K562 (cell line): ENCODE data around the gene DEFB124. TPM values are rescaled to one million over a fixed set of nuclear protein-coding genes. Genes with fewer than 3 reads are reported as not detected.
A peak's percentile ranks its signal among the peaks of the same experiment; 100 is the strongest.

Experiments
- ATAC-seq: fragments of 200-7000 bp; cut with Tn5 transposase; 3 replicates; pipeline ENCODE4 v1.9.1; 2020; ENCODE audit warnings: moderate library complexity
- BruUV-seq: library from RNA; stranded (reverse); fragments of 400-500 nt; replicated peaks from 2 replicates; lab custom pipeline; 2021; lab: Mats Ljungman, UMichigan
- CTCF ChIA-PET: fragments of 300-600 bp; formaldehyde crosslinking; extraction: SDS; loops from one replicate; lab custom pipeline; 2021; ENCODE audit warnings: low intra/inter-chr PET ratio; lab: Yijun Ruan, JAX
- POLR2A ChIA-PET: fragments of 300-600, 350-650 bp; sonication (Branson Sonifier 250); formaldehyde crosslinking; extraction: SDS; loops from one replicate; lab custom pipeline; 2021; ENCODE audit warnings: antibody characterized with exemption, inconsistent platforms; lab: Yijun Ruan, JAX
- DNase-seq, 4 experiments: peaks; one replicate each; pipeline versions ENCODE4 v3.0.0 to v3.0.0-alpha.2; 2011 to 2018; ENCODE audit warnings: low spot score in 3 of 4, mixed read lengths in 3 of 4; ENCODE audit errors: extremely low read depth in 1 of 4
- FAIRE-seq: peaks from 2 replicates; lab custom pipeline; 2011; peaks lifted over from hg19 to GRCh38; lab: Jason Lieb, UNC
- H2AFZ ChIP-seq: 2 replicates; pipeline ENCODE4 v1.6.0; 2011; ENCODE audit warnings: low read depth, low read length, control low read depth, inconsistent platforms
- H3K27ac ChIP-seq: fragments of 200-600 bp; 3 replicates; pipeline ENCODE4 v1.8.0; 2011; ENCODE audit warnings: low read depth, mild to moderate bottlenecking, control low read depth, inconsistent platforms, low read length, moderate library complexity, mixed read lengths; ENCODE audit errors: extremely low read depth
- H3K27me3 ChIP-seq, 2 experiments: fragments of 300-600 bp in 1 of 2; 2 replicates in 1 of 2; 3 replicates in 1 of 2; pipeline versions ENCODE4 v1.6.0 to v1.8.0; 2011; ENCODE audit warnings: inconsistent platforms in 2 of 2, low read length in 2 of 2, mild to moderate bottlenecking in 1 of 2, mixed read lengths in 1 of 2, moderate library complexity in 1 of 2; ENCODE audit not compliant: control insufficient read depth in 2 of 2, insufficient read depth in 2 of 2
- H3K36me3 ChIP-seq: fragments of 300-600 bp; 3 replicates; pipeline ENCODE4 v1.8.0; 2011; ENCODE audit warnings: mild to moderate bottlenecking, low read length, inconsistent platforms; ENCODE audit not compliant: control insufficient read depth, insufficient read depth
- H3K4me1 ChIP-seq, 2 experiments: fragments of 200-600 bp in 1 of 2; replicated peaks in 1 of 2; 2 replicates in 1 of 2; 3 replicates in 1 of 2; pipeline versions ENCODE4 v1.5.1 to v1.8.0; 2011; ENCODE audit warnings: inconsistent platforms in 2 of 2, low read length in 2 of 2, mild to moderate bottlenecking in 1 of 2, mixed read lengths in 1 of 2, moderate library complexity in 1 of 2; ENCODE audit not compliant: control insufficient read depth in 2 of 2, insufficient read depth in 2 of 2
- H3K4me2 ChIP-seq: 2 replicates; pipeline ENCODE4 v1.6.1; 2011; ENCODE audit warnings: low read length, control low read depth, inconsistent platforms, mixed read lengths; ENCODE audit not compliant: insufficient read depth
- H3K4me3 ChIP-seq: fragments of 200-600 bp; sonication (generic), shearing (Covaris generic); 2 replicates; pipeline ENCODE4 v1.5.1; 2016; ENCODE audit warnings: control low read depth, inconsistent platforms
- H3K79me2 ChIP-seq: fragments of 200-600 bp; 3 replicates; pipeline ENCODE4 v1.8.0; 2011; ENCODE audit warnings: low read length, inconsistent platforms; ENCODE audit not compliant: control insufficient read depth, insufficient read depth
- H3K9ac ChIP-seq, 2 experiments: 2 replicates each; pipeline versions ENCODE4 v1.6.0 to v1.6.1; 2011; ENCODE audit warnings: low read depth in 2 of 2, low read length in 2 of 2, control low read depth in 1 of 2, inconsistent platforms in 1 of 2, mild to moderate bottlenecking in 1 of 2, mixed read lengths in 1 of 2; ENCODE audit not compliant: insufficient read depth in 1 of 2
- H3K9me1 ChIP-seq: one replicate; pipeline ENCODE4 v1.6.0; 2011; ENCODE audit warnings: inconsistent platforms, mild to moderate bottlenecking, low read length, moderate library complexity; ENCODE audit not compliant: control insufficient read depth, insufficient read depth
- H3K9me3 ChIP-seq: replicated peaks from 2 replicates; pipeline ENCODE4 v1.5.1; 2011; ENCODE audit warnings: low read depth, low read length, inconsistent platforms; ENCODE audit not compliant: control insufficient read depth, insufficient read depth
- H4K20me1 ChIP-seq: replicated peaks from 2 replicates; pipeline ENCODE4 v1.6.1; 2011; ENCODE audit warnings: low read length, inconsistent platforms, mixed read lengths; ENCODE audit not compliant: control insufficient read depth, insufficient read depth
- GATA2 ChIP-seq: sonication (generic); formaldehyde crosslinking; IDR thresholded peaks from 2 replicates; pipeline ENCODE4 v1.4.0; 2020; ENCODE audit warnings: mild to moderate bottlenecking, missing genetic modification reagents
- GTF2F1 ChIP-seq: IDR thresholded peaks from 2 replicates; pipeline ENCODE4 v1.6.1; 2011; ENCODE audit warnings: low read depth, low read length, improper control_type of control experiment
- ILF3 ChIP-seq: fragments of 450-650 bp; IDR thresholded peaks from 2 replicates; pipeline ENCODE4 v1.6.1; 2018; ENCODE audit warnings: antibody characterized with exemption, mild to moderate bottlenecking, moderate library complexity, borderline replicate concordance
- NFIC ChIP-seq: fragments of 450-650 bp; IDR thresholded peaks from 2 replicates; pipeline ENCODE4 v1.6.1; 2017; ENCODE audit warnings: mild to moderate bottlenecking, inconsistent platforms
- TCF3 ChIP-seq: sonication (generic); formaldehyde crosslinking; IDR thresholded peaks from 2 replicates; pipeline ENCODE4 v1.4.0; 2020; ENCODE audit warnings: mild to moderate bottlenecking, missing genetic modification reagents
- WGBS: fragments of 100-300 bp; shearing (Covaris generic); methylation state at CpG from one replicate; pipeline ENCODE4 v1.1.6; 2016; ENCODE audit warnings: low coverage, mixed read lengths; ENCODE audit not compliant: insufficient coverage; ENCODE audit errors: missing lambda C conversion rate; 5-methylcytosine and 5-hydroxymethylcytosine counted together
- in situ Hi-C: fragments of 300-500 bp; cut with MboI; formaldehyde crosslinking; loops from 4 replicates; pipeline ENCODE4 v1.15.0; 2018; ENCODE audit warnings: inconsistent platforms, mixed read lengths
- intact Hi-C: fragments of 100-400 bp; cut with micrococcal nuclease; formaldehyde crosslinking; loops from 2 replicates; pipeline ENCODE4 v1.14.2; 2022
- polyA plus RNA-seq, 8 experiments: library from polyadenylated mRNA; depleted of rRNA in 4 of 8; stranded (reverse) in 5 of 8; unstranded in 3 of 8; fragments of >200 nt; fragmentation: Nextera tagmentation in 2 of 8; fragmentation: Illumina TruSeq in 1 of 8; extraction: Ambion mirVana in 2 of 8; extraction: Trizol in 1 of 8; gene quantifications; 2 replicates each; pipeline versions ENCODE4 v1.2.1 to v1.2.3, GENCODE V29; 2011 to 2014; ENCODE audit warnings: inconsistent platforms in 1 of 8, missing spikeins in 1 of 8
- total RNA-seq, 7 experiments: library from RNA; depleted of rRNA in 6 of 7; stranded (reverse); fragments of >200 nt in 6 of 7; fragmentation: Illumina TruSeq in 2 of 7; extraction: Trizol in 2 of 7; gene quantifications; 2 replicates each; pipeline versions ENCODE4 v1.2.1 to v1.2.3, GENCODE V29; 2011 to 2021; ENCODE audit warnings: low replicate concordance in 1 of 7

Gene DEFB124
- total and polyA plus RNA-seq, 9 of the 15 experiments (the other 6 are each of a cell fraction or from before 2014, with no cell fraction given): not detected

DNA sequence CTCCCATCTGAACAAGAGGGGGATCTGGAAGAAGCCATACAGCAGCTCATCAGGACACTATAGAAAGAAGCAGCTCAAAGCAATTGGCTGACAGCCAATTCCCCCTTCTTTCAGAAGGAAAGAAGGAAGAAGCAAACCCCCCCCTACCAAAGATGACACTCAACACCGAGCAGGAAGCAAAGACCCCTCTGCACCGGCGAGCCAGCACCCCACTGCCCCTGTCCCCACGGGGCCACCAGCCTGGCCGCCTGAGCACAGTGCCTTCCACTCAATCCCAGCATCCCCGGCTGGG, 1.3 kb upstream of the DEFB124 start:
- H3K9me3 ChIP-seq: no peaks in the 10 kb centered on the region
- no TSS peak for BruUV-seq
- CTCF ChIA-PET: no interaction called here
- no peak overlapping the region for H3K9ac ChIP-seq
- peaks cover 30 to 41% of the 10 kb centered on the region in 2 experiments; a peak in 4 of 5 replicates for H3K27me3 ChIP-seq
- H3K79me2 ChIP-seq: no peaks in the 10 kb centered on the region
- no peak overlapping the region for H2AFZ ChIP-seq
- DNase-seq (no peak), ATAC-seq (no peak), FAIRE-seq (no peak)
- H4K20me1 ChIP-seq: no peaks in the 10 kb centered on the region; the same call in 1 of the 2 replicates
- TF ChIP-seq NFIC (peak; percentile 81), TCF3 (CRISPR knock-in tag) (no peak), GTF2F1 (no peak), GATA2 (no peak), ILF3 (no peak)
- no peaks in the 10 kb centered on the region for H3K36me3 ChIP-seq
- POLR2A ChIA-PET: interaction anchor here (0.6 to 1.0 kb wide), 2 partner anchors 9 to 30 kb away, joined by 4 read pairs; no protein-coding TSS in a partner anchor
- H3K4me2 ChIP-seq: no peak overlapping the region
- intact Hi-C loops (no loop called here), in situ Hi-C loops (no loop called here)
- peaks cover 5 to 16% of the 10 kb centered on the region in 2 experiments; a peak in 4 of 5 replicates for H3K4me1 ChIP-seq
- WGBS: 0% methylated on average over 3 of the region's 6 CpGs
- H3K9me1 ChIP-seq: no peaks in the 10 kb centered on the region
- no peak overlapping the region for H3K4me3 ChIP-seq
- no peak overlapping the region for H3K27ac ChIP-seq
